Measurements from ENCODE around the gene ACCSL. TPM values are rescaled to one million over a fixed set of nuclear protein-coding genes. Genes with fewer than 3 reads are reported as not detected.

Gene ACCSL
- total RNA-seq, 1 experiment from 2014 or later = not detected

GRCh38 chr11:44031549-44031948, 16.2 kb upstream of the ACCSL start:
- no peak for TF ChIP-seq CTCF (conservative IDR thresholded peaks at IDR 0.05; ENCODE audit: low read depth, low read length)
- TF ChIP-seq EZH2phosphoT487 (IDR thresholded peaks at IDR 0.05; ENCODE audit: borderline replicate concordance, low read length) = no peak
- TF ChIP-seq EZH2 (IDR thresholded peaks at IDR 0.05; ENCODE audit: low read length, unreplicated experiment) = no peak
- Histone ChIP-seq H3K9me2 (replicated peaks; ENCODE audit: low read length) (no peaks in the 10 kb centered on the region), H2AFZ (ENCODE audit: low read length) (no peak overlapping the region), H3K27ac (ENCODE audit: low read length) (no peak overlapping the region), H3K4me1 (ENCODE audit: insufficient read depth, low read length) (no peaks in the 10 kb centered on the region), H3K4me2 (ENCODE audit: low read length) (no peak overlapping the region), H3K36me3 (ENCODE audit: low read depth, low read length) (no peaks in the 10 kb centered on the region), H3F3A (ENCODE audit: low read length, unreplicated experiment) (no peaks in the 10 kb centered on the region), H3K9ac (ENCODE audit: low read length) (no peak overlapping the region), H4K20me1 (ENCODE audit: low read length) (no peaks in the 10 kb centered on the region), H3K27me3 (ENCODE audit: low read length) (no peaks in the 10 kb centered on the region), H3K4me3 (ENCODE audit: low read length) (no peak overlapping the region), H3K9me3 (ENCODE audit: low read length) (no peaks in the 10 kb centered on the region), H3K79me2 (ENCODE audit: low read length) (no peaks in the 10 kb centered on the region)
- ATAC-seq = no peak
- intact Hi-C loops (cut with micrococcal nuclease) = no loop called here
- CTCF ChIA-PET = no interaction called here
- POLR2A ChIA-PET (ENCODE audit: unreplicated experiment) = no interaction called here
- no TSS peak for BruUV-seq (replicated peaks)
- no peak for DNase-seq

- no peaks in the 10 kb centered on the region for H4K20me1 ChIP-seq (ENCODE audit: low read length)
- H3K9me2 ChIP-seq (replicated peaks; ENCODE audit: low read length) = no peaks in the 10 kb centered on the region
- no peaks in the 10 kb centered on the region for H3K9me3 ChIP-seq (ENCODE audit: low read length)
- H3K4me1 ChIP-seq (ENCODE audit: insufficient read depth, low read length) = no peaks in the 10 kb centered on the region
- H3K27ac ChIP-seq (ENCODE audit: low read length) = no peak overlapping the region
- no peaks in the 10 kb centered on the region for H3K36me3 ChIP-seq (ENCODE audit: low read depth, low read length)
- H3K79me2 ChIP-seq (ENCODE audit: low read length) = no peaks in the 10 kb centered on the region
- TF ChIP-seq EZH2 (IDR thresholded peaks at IDR 0.05; ENCODE audit: low read length, unreplicated experiment) (no peak), EZH2phosphoT487 (IDR thresholded peaks at IDR 0.05; ENCODE audit: borderline replicate concordance, low read length) (no peak), CTCF (conservative IDR thresholded peaks at IDR 0.05; ENCODE audit: low read depth, low read length) (no peak)
- H2AFZ ChIP-seq (ENCODE audit: low read length) = no peak overlapping the region
- no peak overlapping the region for H3K4me2 ChIP-seq (ENCODE audit: low read length)
- intact Hi-C loops (cut with micrococcal nuclease) = no loop called here
- H3F3A ChIP-seq (ENCODE audit: low read length, unreplicated experiment) = no peaks in the 10 kb centered on the region
- CTCF ChIA-PET = no interaction called here
- no peak overlapping the region for H3K4me3 ChIP-seq (ENCODE audit: low read length)
- ATAC-seq (no peak), DNase-seq (no peak)
- POLR2A ChIA-PET (ENCODE audit: unreplicated experiment) = no interaction called here
- H3K9ac ChIP-seq (ENCODE audit: low read length) = no peak overlapping the region
- BruUV-seq (replicated peaks) = no TSS peak
- H3K27me3 ChIP-seq (ENCODE audit: low read length) = no peaks in the 10 kb centered on the region
Measured at GRCh38 chr11:44032299-44033085, 15.3 kb upstream of the ACCSL start.

- Histone ChIP-seq H3K9ac (ENCODE audit: low read length) (no peak overlapping the region), H3K27ac (ENCODE audit: low read length) (no peak overlapping the region), H3K27me3 (ENCODE audit: low read length) (no peaks in the 10 kb centered on the region), H3K4me1 (ENCODE audit: insufficient read depth, low read length) (no peaks in the 10 kb centered on the region), H4K20me1 (ENCODE audit: low read length) (no peaks in the 10 kb centered on the region), H3F3A (ENCODE audit: low read length, unreplicated experiment) (no peaks in the 10 kb centered on the region), H3K4me3 (ENCODE audit: low read length) (no peak overlapping the region), H3K36me3 (ENCODE audit: low read depth, low read length) (no peaks in the 10 kb centered on the region), H2AFZ (ENCODE audit: low read length) (no peak overlapping the region), H3K9me2 (replicated peaks; ENCODE audit: low read length) (no peaks in the 10 kb centered on the region), H3K79me2 (ENCODE audit: low read length) (no peaks in the 10 kb centered on the region), H3K4me2 (ENCODE audit: low read length) (no peak overlapping the region), H3K9me3 (ENCODE audit: low read length) (no peaks in the 10 kb centered on the region)
- intact Hi-C loops (cut with micrococcal nuclease) = no loop called here
- ChIA-PET CTCF (no interaction called here), POLR2A (ENCODE audit: unreplicated experiment) (no interaction called here)
- no peak for ATAC-seq
- no peak for DNase-seq
- no peak for TF ChIP-seq EZH2phosphoT487 (IDR thresholded peaks at IDR 0.05; ENCODE audit: borderline replicate concordance, low read length)
- TF ChIP-seq EZH2 (IDR thresholded peaks at IDR 0.05; ENCODE audit: low read length, unreplicated experiment) = no peak
- no peak for TF ChIP-seq CTCF (conservative IDR thresholded peaks at IDR 0.05; ENCODE audit: low read depth, low read length)
- no TSS peak for BruUV-seq (replicated peaks)
Measured at GRCh38 chr11:44033411-44033850, 14.3 kb upstream of the ACCSL start.
